HG02973 (cell line): ENCODE results near the gene HDAC9.

Experiments used
- ATAC-seq: cut with Tn5 transposase; IDR thresholded peaks from one replicate; pipeline ENCODE4 v1.9.1; 2021; ENCODE audit warnings: moderate library complexity; ENCODE audit not compliant: unreplicated experiment

HDAC9 gene

GRCh38 chr7:18828260-18828993 is 332.9 kb downstream of the HDAC9 start:
- no peak for ATAC-seq

- ATAC-seq = no peak
Observed at GRCh38 chr7:18828994-18829857, 333.7 kb downstream of the HDAC9 start.

DNA sequence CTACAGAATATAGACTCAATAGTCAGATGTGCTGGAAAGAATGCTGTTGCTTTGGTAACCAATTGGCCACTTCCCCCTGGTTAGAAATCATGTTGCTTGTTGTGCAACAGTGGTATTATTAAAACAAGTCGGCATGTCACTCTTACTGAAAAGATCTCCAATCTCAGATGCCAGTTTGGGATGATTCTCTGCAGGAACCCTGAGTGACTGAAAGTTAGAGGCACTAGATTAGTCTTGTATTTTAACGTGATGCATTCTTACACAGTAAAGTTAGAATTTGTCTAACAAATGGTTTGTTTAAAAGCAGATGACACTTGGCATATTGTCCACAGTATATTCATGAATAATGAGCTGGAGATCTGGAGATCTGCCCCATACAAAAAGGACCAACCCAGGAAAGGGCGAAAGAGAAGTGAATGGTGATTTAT is 334.3 kb downstream of the HDAC9 start:
- no peak for ATAC-seq

DNA sequence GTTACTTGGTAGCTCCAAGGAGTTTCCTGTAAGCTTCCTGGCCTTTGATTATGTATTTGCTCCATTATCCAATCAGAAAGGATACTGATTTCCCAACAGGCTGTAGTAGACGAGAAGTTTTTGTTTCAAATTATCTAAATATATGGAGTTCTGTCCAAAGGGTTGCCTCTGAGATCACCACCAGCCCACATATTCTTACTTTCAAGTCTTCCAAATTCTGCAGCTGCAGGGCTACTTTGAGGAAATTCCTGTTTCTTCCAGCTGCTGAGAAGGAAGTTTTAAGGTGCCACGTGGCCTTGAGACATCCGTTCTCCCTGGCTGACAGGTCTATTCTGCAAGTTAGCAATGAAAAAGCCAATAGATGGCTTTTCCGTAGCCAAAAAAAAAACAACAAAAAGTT is 335.9 kb downstream of the HDAC9 start:
- no peak for ATAC-seq

- no peak for ATAC-seq
Observed at GRCh38 chr7:18831943-18832342, 336.4 kb downstream of the HDAC9 start.

DNA sequence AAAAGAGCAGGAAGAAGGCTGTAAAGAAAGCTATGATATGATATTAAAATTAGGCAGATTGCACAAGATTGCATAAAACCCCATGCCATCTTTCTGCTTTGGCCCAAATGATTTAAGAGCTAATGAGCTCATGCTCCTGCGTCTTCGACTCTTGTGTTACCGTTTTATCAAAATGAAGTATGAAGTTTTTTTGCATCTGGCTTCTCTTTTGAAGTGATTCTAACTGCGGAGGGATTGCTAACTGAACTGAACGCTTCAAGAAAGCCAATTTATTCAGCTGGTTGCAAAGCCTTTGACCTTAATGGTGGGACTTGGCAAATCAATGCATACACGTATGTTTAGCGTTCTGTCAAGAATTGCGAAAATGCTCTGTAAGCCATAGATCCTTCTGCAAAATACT is 339.0 kb downstream of the HDAC9 start:
- no peak for ATAC-seq

DNA sequence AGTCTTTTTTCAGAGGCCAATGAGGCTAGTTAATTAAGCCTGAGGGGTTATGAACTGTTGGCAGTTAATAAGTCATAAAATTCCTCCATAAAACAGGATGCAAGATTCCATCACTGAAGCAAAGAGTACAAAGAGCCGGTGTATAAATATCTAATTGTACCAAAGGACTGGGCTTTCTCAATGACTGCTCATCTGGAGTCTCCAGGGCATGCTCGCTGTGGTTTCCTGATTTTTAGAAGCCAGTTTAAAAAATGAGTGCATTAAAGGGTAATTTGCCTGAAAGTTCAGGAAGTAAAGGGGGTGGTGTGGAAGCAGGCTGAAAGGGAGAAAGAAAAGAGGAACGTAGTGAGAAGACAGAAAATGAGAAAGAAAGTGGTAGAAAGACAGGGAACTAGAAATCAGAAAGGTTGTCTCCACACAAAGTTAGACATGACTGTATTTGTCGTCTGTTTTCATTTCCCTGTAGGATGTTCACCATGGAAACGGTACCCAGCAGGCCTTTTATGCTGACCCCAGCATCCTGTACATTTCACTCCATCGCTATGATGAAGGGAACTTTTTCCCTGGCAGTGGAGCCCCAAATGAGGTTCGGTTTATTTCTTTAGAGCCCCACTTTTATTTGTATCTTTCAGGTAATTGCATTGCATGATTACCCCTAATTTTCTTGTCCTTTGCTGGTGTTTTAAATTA is 339.6 kb downstream of the HDAC9 start:
- no peak for ATAC-seq

GRCh38 chr7:18843979-18844378 is 348.4 kb downstream of the HDAC9 start:
- no peak for ATAC-seq

- no peak for ATAC-seq
Observed at GRCh38 chr7:18844735-18845134, 349.2 kb downstream of the HDAC9 start.

DNA sequence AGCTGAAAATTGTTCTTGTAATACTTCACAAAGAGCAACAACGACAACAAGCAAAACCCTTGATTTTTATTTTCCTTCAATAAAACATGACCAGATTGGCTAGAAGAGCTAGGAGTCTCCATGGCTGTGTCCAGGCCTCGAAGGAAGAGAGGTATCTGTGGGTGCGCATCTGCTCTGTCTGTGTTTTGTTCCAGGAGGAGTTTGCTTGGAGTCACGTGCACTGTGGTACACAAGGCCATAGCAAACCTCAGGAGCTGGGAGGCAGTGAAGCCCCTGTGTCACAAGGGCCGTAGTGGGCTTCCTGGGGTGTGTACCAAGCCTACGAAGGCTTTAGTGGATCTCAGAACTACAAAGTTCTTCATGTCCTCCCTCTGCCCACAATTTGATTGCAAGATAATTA is 350.2 kb downstream of the HDAC9 start:
- no peak for ATAC-seq

DNA sequence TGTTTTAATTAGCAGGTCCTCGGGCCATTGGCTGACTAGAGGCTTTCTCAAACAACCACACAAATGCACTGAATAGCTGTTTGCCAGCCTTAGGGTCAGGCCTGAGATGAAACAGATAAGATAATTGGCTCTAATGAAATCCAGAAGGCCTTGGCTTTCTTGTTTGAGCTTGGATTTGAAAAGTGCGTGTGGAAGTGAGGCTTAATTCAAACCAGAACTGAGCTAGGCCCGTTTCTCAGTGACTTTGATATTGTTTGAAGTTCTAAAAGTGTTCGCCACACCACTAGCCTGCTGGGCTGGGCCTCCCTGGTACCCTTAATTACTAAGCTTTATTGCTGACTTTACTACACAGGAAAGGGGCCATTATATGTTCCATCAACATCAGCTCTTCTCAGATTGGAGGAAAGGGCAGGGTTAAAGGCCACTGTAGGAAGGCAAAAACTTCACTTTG is 351.2 kb downstream of the HDAC9 start:
- no peak for ATAC-seq

GRCh38 chr7:18849130-18849529 is 353.6 kb downstream of the HDAC9 start:
- no peak for ATAC-seq

DNA sequence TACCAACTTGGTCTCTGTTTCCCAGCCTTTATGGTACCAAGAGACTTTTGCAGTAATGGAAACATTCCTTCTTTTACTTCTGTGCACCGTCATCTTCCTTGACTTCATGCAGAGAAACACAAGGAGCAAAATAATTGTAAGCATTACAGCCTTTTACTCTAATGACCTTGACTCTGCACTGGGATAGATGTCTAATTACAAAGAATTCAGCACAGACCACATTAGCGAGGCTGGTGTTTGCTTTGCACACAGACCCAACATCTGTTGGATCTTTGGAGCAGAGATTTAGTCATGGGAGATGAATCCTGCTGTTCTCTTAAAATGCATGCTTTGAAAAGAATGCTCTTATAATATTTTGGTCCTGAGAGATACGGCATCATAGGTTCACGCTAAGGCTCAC is 360.2 kb downstream of the HDAC9 start:
- no peak for ATAC-seq

DNA sequence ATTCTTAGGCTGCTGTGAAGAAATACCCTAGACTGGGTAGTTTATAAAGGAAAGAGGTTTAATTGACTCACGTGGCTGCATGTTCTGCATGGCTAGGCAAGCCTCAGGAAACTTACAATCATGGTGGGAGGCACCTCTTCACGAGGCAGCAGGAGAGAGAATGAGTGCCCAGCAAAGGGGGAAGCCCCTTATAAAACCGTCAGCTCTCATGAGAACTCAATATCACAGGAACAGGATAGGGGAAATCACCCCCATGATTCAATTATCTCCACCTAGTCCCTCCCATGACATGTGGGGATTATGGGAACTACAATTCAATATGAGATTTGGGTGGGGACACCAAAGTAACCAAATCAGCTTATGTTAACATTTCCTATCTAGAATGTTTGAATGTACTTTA is 362.7 kb downstream of the HDAC9 start:
- no peak for ATAC-seq

DNA sequence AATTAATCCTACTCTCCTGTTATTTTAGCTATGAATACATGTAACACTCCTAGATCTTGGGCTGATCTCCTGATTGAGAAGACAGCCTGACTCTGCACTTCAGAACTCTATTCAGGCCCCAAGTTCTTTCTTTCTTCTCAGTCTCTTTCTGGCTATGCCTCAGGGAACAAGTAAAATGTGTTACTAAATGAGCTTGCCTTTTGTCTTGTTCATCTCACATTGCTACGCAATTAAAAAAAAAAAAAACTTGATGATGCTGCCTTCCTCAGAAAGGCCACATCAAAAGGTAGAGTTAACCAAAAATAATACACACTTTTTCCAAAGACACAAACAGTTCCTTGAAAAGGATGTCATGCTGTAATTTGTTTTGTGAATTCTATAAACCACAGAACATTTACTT is 363.8 kb downstream of the HDAC9 start:
- no peak for ATAC-seq

DNA sequence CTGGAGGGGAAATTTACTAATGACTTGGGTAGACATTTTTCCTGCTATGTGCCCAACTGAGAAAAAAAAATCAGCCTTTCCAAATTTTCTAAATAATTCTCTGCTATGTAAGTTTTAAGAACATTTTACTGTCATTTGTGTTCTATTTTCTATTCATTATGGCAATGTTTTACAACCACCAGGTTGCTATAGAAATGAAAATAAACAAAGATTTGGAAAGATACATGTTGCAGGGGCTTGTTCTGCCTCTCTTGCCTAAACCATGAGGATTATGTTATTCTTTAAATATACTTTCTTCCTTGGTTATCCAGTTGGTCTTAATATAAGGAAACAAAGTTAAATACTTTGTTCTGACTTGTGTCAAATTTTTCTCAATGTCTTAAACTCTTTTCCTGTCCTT is 364.7 kb downstream of the HDAC9 start:
- no peak for ATAC-seq

GRCh38 chr7:18861514-18862118 is 366.1 kb downstream of the HDAC9 start:
- peak; percentile 81 for ATAC-seq

DNA sequence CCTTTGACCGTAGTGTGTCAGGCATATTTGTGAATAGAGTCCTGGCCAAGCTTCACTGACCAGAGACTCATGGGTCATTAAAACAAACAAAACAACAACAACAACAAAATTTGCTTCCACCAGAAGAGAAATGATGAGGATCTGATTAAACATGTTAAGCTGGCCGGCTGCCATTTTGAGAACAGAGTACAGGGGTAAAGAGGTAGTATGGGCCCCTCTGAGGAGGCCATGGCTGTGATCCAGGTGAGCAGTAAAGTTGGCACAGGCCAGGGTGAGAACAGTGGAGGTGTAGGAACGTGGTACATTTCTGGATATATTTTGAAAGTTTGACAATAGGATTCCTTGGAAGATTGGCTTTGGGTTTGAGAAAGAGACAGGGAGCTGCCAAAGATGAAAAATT is 369.4 kb downstream of the HDAC9 start:
- no peak for ATAC-seq

DNA sequence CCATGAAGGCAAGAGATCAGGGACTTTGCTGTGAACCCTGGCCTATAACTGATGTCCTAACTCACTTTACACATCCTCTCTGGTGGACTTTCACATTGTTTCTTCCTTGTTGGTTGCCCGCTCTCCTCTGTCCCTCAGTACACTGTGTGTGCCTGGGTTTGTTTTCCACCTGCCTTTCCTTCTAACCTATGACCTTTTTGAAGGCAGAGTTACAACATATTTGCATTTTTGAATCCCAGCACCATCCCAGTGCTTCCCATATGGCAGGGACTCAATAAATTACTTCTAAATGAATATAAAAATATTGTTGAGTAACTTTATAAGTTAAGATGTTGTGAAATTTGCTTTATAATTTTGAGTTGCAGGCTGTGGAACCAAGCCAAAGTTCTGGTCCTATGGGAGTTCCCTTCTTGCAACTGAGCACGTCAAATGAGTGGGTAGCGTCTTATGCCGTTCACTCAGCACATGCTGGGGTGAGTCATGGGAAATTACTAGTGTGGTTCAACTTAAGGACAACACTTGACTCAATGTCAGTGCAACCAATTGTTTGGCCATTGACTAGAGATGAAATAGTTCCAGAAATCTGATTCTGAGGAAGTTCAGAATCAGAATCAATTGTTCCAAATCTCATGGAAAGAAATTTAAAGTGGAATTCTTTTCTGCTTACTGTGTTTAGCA is 370.9 kb downstream of the HDAC9 start:
- peak; percentile 90 for ATAC-seq

GRCh38 chr7:18872344-18872743 is 376.8 kb downstream of the HDAC9 start:
- ATAC-seq = no peak
